HepG2 (cell line): Measurements from ENCODE around the gene DACT2. TPM values are rescaled to one million over a fixed set of nuclear protein-coding genes. Genes with fewer than 3 reads are reported as not detected.

Experiments
- ARNTL ChIP-seq: sonication (generic); formaldehyde crosslinking; IDR thresholded peaks from 2 replicates; pipeline ENCODE4 v1.4.0; 2020; ENCODE audit warnings: mild to moderate bottlenecking, missing genetic modification reagents
- DNMT3B ChIP-seq: conservative IDR thresholded peaks from 2 replicates; pipeline ENCODE4 v1.6.1; 2016; ENCODE audit warnings: missing biosample characterization, control low read depth
- ELF1 ChIP-seq: sonication (generic); formaldehyde crosslinking; IDR thresholded peaks from 2 replicates; pipeline ENCODE4 v1.4.0; 2020; ENCODE audit warnings: missing genetic modification reagents
- FOXA1 ChIP-seq, 2 experiments: fragments of 450-650 bp in 1 of 2; sonication (generic) in 1 of 2; formaldehyde crosslinking in 1 of 2; IDR thresholded peaks; 2 replicates each; pipeline versions ENCODE4 v1.4.0 to v1.6.1; 2016 to 2020; ENCODE audit warnings: missing genetic modification reagents in 1 of 2
- FOXP4 ChIP-seq: sonication (generic); formaldehyde crosslinking; IDR thresholded peaks from 2 replicates; pipeline ENCODE4 v1.4.0; 2020; ENCODE audit warnings: missing genetic modification reagents
- FUBP1 ChIP-seq: sonication (generic); formaldehyde crosslinking; IDR thresholded peaks from 2 replicates; pipeline ENCODE4 v1.5.1; 2020; ENCODE audit warnings: missing genetic modification reagents, mild to moderate bottlenecking, borderline replicate concordance
- HHEX ChIP-seq: IDR thresholded peaks from 2 replicates; pipeline ENCODE4 v1.6.1; 2016; ENCODE audit warnings: control low read depth
- KLF16 ChIP-seq, 2 experiments: sonication (generic) in 1 of 2; formaldehyde crosslinking in 1 of 2; IDR thresholded peaks; 2 replicates each; pipeline versions ENCODE4 v1.6.1 to v1.8.0; 2016 to 2023; ENCODE audit warnings: missing genetic modification reagents in 2 of 2, missing compliant biosample characterization in 1 of 2
- MTF1 ChIP-seq: sonication (generic); formaldehyde crosslinking; IDR thresholded peaks from 2 replicates; pipeline ENCODE4 v1.5.0; 2020; ENCODE audit warnings: missing genetic modification reagents
- PCBP1 ChIP-seq: fragments of 200-400 bp; formaldehyde crosslinking; IDR thresholded peaks from 2 replicates; pipeline ENCODE4 v1.6.1; 2017; ENCODE audit warnings: mild to moderate bottlenecking, low read depth, low read length, borderline replicate concordance
- PHB2 ChIP-seq: fragments of 450-650 bp; IDR thresholded peaks from 2 replicates; pipeline ENCODE4 v1.6.1; 2018; ENCODE audit not compliant: partially characterized antibody
- RXRA ChIP-seq: sonication (generic); formaldehyde crosslinking; IDR thresholded peaks from 2 replicates; pipeline ENCODE4 v1.5.1; 2020; ENCODE audit warnings: missing genetic modification reagents
- SP4 ChIP-seq: sonication (generic); formaldehyde crosslinking; IDR thresholded peaks from 2 replicates; pipeline ENCODE4 v1.8.1; 2023; ENCODE audit warnings: mild to moderate bottlenecking, missing genetic modification reagents
- TFE3 ChIP-seq: IDR thresholded peaks from 2 replicates; pipeline ENCODE4 v1.6.1; 2016
- ZBTB8A ChIP-seq: sonication (generic); formaldehyde crosslinking; IDR thresholded peaks from 2 replicates; pipeline ENCODE4 v1.4.0; 2020; ENCODE audit warnings: mild to moderate bottlenecking, low read depth, missing genetic modification reagents, borderline replicate concordance
- ZNF17 ChIP-seq: sonication (generic); formaldehyde crosslinking; IDR thresholded peaks from 2 replicates; pipeline ENCODE4 v1.5.0; 2020; ENCODE audit warnings: mild to moderate bottlenecking, missing genetic modification reagents
- ZNF224 ChIP-seq: sonication (generic); formaldehyde crosslinking; IDR thresholded peaks from 2 replicates; pipeline ENCODE4 v1.5.0; 2020; ENCODE audit warnings: mild to moderate bottlenecking, missing genetic modification reagents
- ZNF234 ChIP-seq: sonication (generic); formaldehyde crosslinking; conservative IDR thresholded peaks from 2 replicates; pipeline ENCODE4 v1.5.1; 2020; ENCODE audit warnings: mild to moderate bottlenecking, missing genetic modification reagents
- ZNF34 ChIP-seq: sonication (generic); formaldehyde crosslinking; IDR thresholded peaks from 2 replicates; pipeline ENCODE4 v1.4.0; 2020; ENCODE audit warnings: mild to moderate bottlenecking, missing genetic modification reagents, borderline replicate concordance
- ZNF878 ChIP-seq: sonication (generic); formaldehyde crosslinking; IDR thresholded peaks from 2 replicates; pipeline ENCODE4 v1.8.1; 2023; ENCODE audit warnings: mild to moderate bottlenecking, missing genetic modification reagents, moderate library complexity
- ZXDC ChIP-seq: sonication (generic); formaldehyde crosslinking; IDR thresholded peaks from 2 replicates; pipeline ENCODE4 v1.5.0; 2020; ENCODE audit warnings: mild to moderate bottlenecking, missing genetic modification reagents
- polyA plus RNA-seq, 8 experiments: library from polyadenylated mRNA; depleted of rRNA in 3 of 8; stranded (reverse) in 7 of 8; unstranded in 1 of 8; fragments of >200 nt; fragmentation: Illumina TruSeq in 4 of 8; extraction: Trizol in 4 of 8; gene quantifications; 2 replicates each; pipeline versions ENCODE4 v1.2.1 to v1.2.3, GENCODE V29; 2011 to 2016; ENCODE audit warnings: low read depth in 4 of 8, missing spikeins in 1 of 8, mixed read lengths in 1 of 8; ENCODE audit not compliant: insufficient read depth in 1 of 8
- total RNA-seq, 5 experiments: library from RNA; depleted of rRNA; stranded (reverse); fragments of >200 nt; fragmentation: Illumina TruSeq; extraction: Trizol; gene quantifications; 2 replicates each; pipeline ENCODE4 v1.2.3, GENCODE V29; 2016; ENCODE audit warnings: low read depth in 1 of 5

Gene DACT2
- total and polyA plus RNA-seq, 2 of the 13 experiments (the other 11 are each of a cell fraction or from before 2014, with no cell fraction given), result 0.15 TPM; not detected in 1

GRCh38 chr6:168301648-168302398 lies 17.8 kb downstream of the DACT2 start (continued):
- TF ChIP-seq FOXP4 (CRISPR knock-in tag), result peak; percentile 100
- TF ChIP-seq FUBP1, result no peak
- TF ChIP-seq ZXDC (CRISPR knock-in tag), result no peak
- TF ChIP-seq ZNF34 (CRISPR knock-in tag), result no peak; the same call in 1 of the 2 replicates
- no peak for TF ChIP-seq PCBP1
- peak; percentile 7; the same call in 1 of the 2 replicates for TF ChIP-seq RXRA (CRISPR knock-in tag)
- no peak for TF ChIP-seq ZNF234 (CRISPR knock-in tag)
- peak; percentile 74; the same call in 1 of the 2 replicates for TF ChIP-seq ZNF878
- no peak; the same call in 1 of the 2 replicates for TF ChIP-seq ELF1 (CRISPR knock-in tag)
- no peak for TF ChIP-seq PHB2
- TF ChIP-seq SP4, result no peak
- TF ChIP-seq TFE3 (CRISPR knock-in tag), result peak; percentile 70
- peak in 1 of 2 experiments; percentile 93; a peak in 2 of 4 replicates for TF ChIP-seq KLF16 (CRISPR knock-in tag; IDR thresholded peaks at IDR 0.05)
- peak; percentile 88 for TF ChIP-seq FOXA1 (IDR thresholded peaks at IDR 0.05)
- peak; percentile 96 for TF ChIP-seq FOXA1 (CRISPR knock-in tag; IDR thresholded peaks at IDR 0.05)
- no peak for TF ChIP-seq ZNF224 (CRISPR knock-in tag)
- no peak for TF ChIP-seq ZBTB8A (CRISPR knock-in tag)
- no peak for TF ChIP-seq MTF1
- 0 out of 2 replicates have a peak, but pooled peaks have one; percentile 36 for TF ChIP-seq ARNTL (CRISPR knock-in tag)
- no peak for TF ChIP-seq ZNF17 (CRISPR knock-in tag)
- peak; percentile 94; the same call in 1 of the 2 replicates for TF ChIP-seq DNMT3B (CRISPR knock-in tag)
- TF ChIP-seq HHEX (CRISPR knock-in tag), result no peak; the same call in 1 of the 2 replicates
